ENCODE measurements around the gene GGT5. TPM values are rescaled to one million over a fixed set of nuclear protein-coding genes. Genes with fewer than 3 reads are reported as not detected.
A peak's percentile ranks its signal among the peaks of the same experiment; 100 is the strongest.
"Not testable (repeated sequence)": the region's sequence is repeated elsewhere in the genome, so short reads cannot be mapped to it uniquely, and the experiment has no call there.

GGT5 gene
- total RNA-seq, 1 donor from 2014 or later = 0.10 TPM

DNA sequence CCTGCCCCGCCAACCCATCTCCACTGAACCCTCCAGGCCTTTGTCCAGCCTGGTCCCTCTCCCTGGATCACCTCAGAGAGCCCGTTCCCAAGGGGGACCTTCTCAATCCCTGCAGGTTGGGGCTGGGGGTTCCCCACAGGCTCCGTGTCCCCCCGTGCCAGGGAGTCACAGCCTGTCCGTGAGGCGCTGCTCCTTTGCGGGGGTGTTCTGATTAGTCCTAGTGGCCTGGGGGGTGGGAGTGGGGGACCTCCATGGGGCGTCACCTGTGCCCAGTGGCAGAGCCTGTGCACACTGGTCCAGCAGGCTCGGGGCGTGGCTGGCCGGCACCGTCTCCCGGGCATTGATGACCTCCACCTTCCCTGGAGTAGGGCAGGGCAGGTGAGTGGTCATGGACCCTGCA, 11.6 kb downstream of the GGT5 start:
- no peak for DNase-seq (ENCODE audit: low read depth)

DNA sequence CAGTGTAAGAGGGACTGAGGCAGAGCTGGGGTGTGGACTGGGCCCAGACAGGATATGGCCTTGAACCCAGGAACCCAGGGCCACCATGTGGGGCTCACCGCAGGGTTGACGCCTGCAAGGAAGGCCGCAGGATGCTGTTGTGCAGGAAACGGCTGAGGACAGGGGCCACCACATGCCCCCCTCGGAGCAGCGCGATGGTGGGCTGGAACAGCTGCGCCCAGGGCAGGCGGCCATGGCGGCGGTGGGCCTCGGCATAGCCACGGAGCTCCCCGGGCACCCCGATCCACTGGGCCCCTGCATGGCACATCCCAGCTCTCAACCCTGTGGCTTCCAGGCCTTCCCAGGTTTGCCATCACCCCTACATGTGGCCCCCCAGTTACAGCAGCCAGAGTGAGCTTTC, 12.2 kb downstream of the GGT5 start:
- DNase-seq (ENCODE audit: low read depth) = no peak

DNA sequence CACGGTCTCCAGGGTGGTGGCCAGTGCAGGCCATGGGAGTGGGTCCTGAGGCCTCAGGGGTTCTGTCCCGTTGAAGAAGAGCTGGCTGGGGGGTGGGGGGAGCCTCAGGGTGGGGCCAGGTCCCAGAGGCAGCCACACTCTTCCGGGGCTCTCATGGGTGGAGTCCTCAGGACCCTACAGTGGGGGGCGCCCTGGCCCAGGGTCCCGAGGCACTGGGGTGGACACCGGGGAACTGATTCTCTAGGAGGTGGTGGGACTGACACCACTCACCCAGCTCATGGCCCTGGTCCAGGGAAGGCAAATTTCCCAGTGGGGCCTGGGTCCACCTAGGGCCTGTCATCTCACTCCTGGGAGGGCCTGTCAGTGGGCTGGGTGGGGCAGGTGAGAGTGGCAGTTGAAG, 12.8 kb downstream of the GGT5 start:
- no peak for DNase-seq (ENCODE audit: low read depth)

DNA sequence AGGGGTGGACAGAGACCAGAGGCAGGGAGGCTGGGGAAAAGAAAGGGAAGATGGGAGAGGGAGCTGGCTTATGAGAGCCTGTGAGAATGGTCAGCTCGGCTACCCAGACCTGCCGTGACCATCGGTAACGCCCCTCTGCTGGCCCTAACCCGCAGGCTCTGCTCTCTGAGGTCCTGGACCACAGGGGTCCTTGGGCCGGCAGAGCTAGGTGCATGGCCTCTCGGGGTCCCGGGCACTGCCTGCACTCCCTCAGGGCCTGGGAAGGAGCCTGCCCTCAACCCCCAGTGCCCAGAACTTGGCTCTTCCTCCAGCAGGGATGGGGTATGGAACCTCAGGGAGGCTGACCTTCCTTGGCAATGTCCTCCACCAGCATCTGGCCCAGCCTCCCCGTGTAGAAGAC, 13.2 kb downstream of the GGT5 start:
- DNase-seq (ENCODE audit: low read depth) = no peak

DNA sequence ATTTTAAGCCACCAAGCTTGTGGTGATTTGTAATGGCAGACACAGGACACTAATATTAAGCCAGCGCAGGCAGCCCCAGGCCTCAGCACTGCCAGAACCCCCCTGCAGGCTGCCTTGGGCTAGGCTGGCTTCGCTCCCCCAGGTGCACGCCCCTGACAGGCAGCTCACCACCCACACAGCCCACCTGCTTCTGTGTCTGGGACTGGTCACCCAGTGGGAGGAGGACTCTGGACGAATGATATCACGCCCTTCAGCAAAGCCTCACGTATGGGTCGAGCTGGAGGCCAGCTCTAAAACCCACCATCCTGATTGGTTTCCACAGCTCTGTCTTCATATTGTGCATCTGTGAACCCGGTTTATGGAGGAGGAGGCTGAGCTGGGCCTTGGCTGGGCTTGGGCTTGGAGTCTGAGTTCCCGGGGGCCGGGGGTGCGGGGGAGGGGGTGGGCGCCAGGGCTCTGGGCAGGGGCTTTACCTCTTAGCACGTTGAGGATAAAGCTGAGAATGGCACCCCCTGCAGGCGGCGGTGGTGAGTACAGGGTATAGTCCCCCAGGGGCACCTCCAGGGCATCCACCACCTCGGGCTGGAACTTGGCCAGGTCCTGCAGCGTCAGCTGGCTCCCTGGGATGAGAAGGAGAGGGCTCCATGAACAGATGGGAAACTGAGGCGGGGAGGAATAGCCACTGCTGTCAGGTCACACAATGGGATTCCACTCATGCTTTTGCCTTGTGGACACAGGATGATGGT, 13.8 kb downstream of the GGT5 start:
- no peak for DNase-seq (ENCODE audit: low read depth)

DNA sequence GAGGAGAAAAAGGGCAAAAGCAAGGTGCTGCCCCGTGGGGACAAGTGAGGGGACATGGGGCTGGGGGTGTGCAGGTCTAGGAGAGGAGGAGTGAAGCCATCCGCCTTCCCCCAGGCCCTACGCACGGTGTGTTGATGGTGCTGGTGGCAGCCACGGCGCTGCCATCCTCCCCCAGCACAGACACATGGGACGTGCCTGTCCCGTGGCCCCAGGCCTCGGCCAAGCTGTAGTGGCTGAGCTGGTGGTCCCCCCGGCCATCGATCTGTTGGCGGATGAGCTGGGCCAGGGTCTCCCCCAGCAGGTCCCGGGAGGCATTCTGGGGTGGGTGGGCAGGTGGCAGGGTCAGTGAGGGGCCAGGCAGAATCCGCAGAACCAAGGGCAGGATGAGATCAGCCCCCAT, 18.9 kb downstream of the GGT5 start:
- no peak for DNase-seq (ENCODE audit: low read depth)

DNA sequence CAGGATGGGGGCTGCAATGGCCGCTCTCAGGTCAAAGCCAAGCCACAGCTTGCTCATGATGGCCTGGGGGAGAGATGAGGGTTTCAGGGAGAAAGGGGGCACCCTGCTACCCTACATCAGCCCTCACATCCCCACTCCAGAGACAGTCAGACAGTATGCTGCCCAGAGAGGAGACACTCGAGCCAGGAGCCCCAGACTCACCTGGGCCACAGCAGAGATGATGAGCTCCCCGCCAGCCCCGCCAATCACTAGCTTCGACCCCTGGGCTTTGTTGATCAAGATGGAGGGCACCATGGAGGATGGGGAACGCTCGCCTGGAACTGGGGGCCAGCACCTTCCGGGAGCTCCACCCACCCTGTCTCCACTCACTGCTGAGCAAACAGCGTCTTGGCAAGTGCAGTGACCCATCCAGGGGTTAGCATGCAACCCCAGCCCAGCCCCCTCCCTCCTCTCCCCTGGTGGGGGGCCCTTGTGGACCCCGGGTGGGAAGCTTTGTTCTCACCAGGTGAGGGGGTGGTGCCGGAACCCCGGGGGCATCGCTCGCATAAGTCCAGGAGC, 19.8 kb downstream of the GGT5 start:
- DNase-seq (ENCODE audit: low read depth) = no peak

DNA sequence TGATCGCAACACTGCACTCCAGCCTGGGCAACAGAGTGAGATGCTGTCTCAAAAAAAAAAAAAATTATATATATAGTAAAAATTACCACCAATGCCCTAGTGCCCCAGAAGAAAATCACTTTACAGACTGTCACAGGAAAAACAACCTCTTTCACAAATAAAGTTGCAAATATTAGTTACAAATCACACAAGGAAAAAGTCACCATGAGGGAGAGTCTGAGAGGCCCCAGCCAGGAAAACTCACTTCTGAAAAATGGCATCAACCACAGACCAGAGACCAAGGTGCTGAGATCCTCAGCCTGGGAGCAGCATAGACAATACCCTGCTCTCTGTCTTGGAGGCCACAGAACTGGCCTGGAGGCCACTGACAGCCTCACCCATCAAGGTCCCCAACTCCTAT, 20.4 kb downstream of the GGT5 start:
- no peak for DNase-seq (ENCODE audit: low read depth)

DNA sequence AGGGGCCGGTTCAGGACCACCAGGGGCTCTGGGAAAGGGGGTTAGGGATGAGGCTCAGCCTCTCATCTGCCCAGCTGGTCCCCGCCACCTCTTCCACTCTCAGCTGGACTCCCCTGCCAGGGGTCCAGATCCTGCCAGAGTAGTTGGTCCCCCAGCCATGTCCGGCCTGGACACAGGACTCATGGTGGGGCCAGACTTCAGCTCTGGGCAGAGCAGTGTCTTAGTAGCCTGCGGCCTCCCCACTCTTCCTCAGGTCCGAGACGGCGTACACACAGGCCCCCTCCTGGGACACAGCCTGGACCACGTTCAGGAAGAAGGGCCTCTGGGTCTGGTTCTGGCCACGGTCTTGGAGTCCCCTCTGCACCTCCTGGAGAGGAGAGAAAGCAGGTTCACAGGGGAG, 25.1 kb downstream of the GGT5 start:
- DNase-seq (ENCODE audit: low read depth) = no peak

DNA sequence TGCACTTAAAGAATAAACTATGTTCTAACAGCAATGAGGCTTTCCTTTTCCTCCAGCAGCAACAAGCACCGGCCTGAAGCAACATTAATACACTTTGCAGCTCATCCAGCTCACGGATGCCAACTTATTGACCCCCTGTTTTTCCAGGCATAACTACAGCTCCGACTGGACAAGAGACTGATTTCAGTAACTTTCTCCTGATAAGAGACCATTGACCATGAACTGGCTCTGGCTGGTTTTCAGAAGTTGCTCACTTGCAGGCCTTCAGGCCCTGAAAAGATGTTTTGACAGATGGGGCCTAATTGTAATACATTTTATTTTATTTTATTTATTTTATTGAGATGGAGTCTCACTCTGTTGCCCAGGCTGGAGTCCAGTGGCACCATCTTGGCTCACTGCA, 27.5 kb downstream of the GGT5 start:
- DNase-seq (ENCODE audit: low read depth) = no peak

DNA sequence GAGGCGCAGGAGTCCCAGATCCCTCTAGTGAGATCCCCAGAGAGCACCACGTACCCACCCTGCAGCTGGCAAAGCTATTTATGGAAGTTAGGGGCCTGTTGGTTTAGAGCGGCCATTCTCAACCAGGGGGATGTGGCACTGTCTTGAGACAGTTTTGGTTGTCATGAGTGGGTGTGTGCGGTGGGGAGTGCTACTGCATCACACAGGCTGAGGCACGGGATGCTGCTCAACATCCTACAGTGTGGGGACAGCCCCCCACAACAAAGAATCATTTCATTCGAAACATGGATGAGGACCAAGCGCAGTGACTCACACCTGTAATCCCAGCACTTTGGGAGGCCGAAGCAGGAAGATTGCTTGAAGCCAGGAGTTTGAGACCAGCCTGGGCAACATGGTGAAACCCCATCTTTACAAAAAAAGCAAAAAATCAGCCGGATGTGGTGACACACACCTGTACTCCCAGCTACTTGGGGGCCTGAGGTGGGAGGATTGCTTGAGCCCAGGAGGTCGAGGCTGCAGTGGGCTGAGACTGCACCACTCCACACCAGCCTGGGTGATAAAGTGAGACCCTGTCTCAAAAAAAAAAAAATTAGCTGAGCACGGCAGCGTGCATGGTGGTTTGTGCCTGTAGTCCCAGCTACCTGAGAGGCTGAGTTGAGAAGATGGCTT, 28.2 kb downstream of the GGT5 start:
- DNase-seq (ENCODE audit: low read depth) = no peak

DNA sequence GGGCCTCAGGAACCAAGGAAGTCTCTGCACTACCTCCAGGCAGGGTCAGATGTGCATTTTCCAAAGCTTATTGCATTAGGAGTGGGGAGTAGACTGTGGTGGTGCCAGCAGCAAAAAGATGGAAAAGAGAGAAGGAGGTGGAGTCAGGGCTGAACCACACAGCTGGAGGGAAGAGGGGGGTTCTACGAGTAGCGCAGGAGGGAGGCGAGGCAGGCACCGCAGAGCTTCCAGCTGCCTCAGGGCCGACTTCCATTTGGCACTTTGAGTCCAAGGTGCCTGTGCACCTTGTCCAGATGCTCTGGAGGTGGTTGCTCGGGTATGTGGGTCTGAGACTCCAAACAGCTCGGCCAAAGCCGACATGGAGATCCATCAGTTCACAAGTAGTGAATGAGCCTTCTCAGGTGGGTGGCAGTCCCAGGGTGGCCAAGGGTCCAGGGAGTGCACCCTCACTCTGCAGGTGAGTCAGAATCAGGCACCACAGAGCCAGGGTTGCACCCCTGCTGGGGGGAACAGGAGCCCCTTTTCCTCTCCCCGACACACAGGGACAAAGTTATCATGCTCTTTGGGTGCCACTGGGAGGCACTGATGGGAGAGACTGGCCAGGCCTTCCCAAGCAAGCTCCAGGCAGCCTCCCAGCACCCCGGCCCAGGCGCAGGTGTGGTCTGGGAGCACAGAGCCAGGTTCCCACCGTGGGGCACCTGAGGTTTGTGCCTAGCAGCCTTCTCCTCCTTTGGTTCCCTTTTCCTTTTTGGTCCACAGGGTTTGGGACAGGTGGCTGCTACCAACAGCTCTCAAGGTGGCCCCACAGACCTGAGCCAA, 30.2 kb downstream of the GGT5 start:
- no peak for DNase-seq (ENCODE audit: low read depth)

DNA sequence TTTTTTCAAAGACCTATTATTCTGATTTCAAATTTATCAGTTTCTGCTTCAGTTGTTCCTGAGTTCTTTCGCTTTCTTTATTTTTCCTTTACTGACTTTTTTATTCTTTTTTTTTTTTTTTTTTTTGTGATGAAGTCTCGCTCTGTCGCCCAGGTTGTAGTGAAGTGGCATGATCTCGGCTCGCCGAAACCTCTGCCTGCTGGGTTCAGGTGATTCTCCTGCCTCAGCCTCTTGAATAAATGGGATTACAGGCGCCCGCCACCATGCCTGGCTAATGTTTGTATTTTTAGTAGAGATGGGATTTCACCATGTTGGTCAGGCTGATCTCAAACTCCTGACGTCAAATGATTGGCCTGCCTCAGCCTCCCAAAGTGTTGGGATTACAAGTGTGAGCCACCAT, 31.8 kb downstream of the GGT5 start:
- DNase-seq (ENCODE audit: low read depth) = not testable (repeated sequence)

DNA sequence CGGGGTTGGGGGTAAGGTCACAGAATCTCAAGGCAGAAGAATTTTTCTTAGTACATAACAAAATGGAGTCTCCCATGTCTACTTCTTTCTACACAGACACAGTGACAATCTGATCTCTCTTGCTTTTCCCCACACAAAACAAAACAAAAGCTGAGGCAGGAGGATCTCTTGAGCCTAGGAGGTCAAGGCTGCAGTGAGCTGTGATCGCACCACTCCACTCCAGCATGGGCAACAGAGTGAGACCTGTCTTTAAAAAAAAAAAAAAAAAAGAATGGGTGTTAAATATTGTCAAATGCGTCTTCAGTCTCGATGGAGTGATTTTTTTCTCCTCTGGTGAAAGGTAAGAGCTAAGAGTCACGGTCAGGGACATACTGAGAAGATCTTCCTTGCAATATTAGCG, 33.2 kb downstream of the GGT5 start:
- not testable (repeated sequence) for DNase-seq (ENCODE audit: low read depth)

DNA sequence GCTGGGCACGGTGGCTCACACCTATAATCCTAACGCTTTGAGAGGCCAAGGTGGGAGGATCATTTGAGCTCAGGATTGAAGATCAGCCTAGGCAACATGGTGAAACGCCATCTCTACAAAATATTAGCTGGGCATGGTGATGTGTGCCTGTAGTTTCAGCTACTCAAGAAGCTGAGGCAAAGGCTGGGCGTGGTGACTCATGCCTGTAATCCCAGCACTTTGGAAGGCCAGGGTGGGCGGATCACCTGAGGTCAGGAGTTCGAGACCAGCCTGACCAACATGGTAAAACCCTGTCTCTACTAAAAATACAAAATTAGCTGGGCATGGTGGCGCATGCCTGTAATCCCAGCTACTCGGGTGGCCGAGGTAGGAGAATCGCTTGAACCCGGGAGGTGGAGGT, 34.5 kb downstream of the GGT5 start:
- DNase-seq (ENCODE audit: low read depth) = peak; percentile 21

DNA sequence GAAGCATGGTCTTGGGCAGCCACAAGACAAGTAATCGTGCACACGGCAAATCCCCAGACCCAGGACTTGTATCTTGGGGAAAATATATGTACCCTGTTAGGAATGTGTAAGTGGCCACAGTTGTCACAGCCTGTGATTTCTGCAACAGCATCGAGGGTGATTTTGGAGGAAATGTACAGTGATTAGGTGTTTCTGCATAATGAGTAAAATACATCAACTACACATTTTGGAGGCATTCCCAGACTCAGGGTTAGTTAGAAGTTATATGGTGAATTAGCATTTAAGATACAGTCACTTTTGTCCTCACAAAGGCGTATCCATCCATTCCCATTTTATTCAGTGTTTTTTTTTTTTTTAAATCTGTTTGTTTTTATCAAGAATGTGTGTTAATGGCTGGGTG, 35.2 kb downstream of the GGT5 start:
- DNase-seq (ENCODE audit: low read depth) = no peak

DNA sequence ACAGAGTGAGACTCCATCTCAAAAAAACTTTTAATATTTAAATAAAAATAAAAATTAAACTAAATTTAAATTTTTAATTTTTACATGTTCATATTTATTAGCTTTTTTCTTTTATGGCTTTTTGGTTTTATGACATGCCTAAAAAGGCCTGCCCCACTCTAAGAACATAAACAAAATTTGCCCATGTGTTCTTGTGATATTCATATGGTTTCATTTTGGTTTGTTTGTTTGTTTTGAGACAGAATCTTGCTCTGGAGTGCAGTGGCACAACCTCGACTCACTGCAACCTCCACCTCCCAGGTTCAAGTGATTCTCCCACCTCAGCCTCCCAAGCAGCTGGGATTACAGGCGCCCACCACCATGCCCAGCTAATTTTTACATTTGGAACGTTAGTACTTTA, 35.9 kb downstream of the GGT5 start:
- no peak for DNase-seq (ENCODE audit: low read depth)

DNA sequence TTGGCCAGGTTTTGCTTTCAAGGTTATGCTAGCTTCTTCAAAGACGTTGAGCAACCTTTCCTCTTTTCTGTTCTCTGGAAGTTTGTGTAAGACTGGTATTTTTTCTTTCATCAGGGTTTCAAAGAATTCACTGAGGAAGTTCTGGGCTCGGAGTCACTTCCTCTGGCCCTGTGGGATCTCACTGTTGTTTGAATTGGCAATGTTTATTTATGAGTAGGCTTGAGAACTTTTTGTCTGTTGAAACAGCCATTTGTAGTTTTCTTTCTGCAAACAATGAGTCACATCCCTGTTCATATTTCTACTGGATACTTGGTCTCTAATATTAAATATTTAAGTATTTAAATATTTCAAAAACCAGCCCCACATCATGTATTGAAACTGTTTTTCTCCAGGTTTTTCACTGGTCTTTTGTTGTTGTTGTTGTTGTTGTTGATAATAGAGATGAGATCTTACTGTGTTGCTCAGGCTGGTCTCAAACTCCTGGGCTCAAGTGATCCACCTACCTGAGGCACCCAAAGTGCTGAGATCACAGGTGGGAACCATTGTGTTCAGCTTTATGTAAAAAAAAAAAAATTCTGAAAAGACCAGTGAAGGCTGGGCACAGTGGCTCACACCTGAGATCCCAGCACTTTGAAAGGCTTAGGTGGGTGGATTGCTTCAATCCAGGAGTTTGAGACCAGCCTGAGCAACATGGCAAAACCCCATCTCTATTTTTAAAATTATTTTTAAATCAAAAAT, 36.7 kb downstream of the GGT5 start:
- peak; percentile 98 for DNase-seq (ENCODE audit: low read depth)

DNA sequence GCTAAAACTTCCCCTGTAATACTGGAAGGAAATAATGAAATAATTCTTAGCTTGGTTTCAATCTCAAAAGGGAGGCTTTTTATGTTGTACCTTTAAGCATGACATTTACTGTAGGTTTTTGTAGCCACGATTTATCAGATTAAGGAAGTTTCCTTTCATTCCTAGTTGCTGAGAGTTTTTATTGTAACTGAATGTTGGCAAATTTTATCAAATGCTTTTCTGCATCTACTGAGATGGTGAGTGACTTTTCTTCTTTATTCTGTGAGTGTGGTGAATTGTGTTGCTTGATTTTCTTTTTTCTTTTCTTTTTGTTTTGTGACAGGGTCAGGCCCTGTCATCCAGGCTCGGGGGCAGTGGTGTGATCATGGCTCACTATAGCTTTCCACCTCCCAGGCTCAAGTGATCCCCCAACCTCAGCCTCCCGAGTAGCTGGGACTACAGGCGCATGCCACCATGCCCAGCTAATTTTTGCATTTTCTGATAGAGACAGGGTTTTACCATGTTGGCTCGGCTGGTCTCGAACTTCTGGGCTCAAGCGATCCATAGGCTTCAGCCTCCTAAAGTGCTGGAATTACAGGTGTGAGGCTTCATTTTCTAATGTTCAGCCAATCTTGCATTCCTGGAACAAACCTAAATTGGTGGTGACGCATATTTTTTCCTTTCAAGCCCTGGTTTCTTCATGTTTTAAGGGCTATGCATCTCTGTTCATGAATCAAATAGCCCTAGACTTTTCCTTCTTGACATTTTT, 37.4 kb downstream of the GGT5 start:
- no peak for DNase-seq (ENCODE audit: low read depth)

DNA sequence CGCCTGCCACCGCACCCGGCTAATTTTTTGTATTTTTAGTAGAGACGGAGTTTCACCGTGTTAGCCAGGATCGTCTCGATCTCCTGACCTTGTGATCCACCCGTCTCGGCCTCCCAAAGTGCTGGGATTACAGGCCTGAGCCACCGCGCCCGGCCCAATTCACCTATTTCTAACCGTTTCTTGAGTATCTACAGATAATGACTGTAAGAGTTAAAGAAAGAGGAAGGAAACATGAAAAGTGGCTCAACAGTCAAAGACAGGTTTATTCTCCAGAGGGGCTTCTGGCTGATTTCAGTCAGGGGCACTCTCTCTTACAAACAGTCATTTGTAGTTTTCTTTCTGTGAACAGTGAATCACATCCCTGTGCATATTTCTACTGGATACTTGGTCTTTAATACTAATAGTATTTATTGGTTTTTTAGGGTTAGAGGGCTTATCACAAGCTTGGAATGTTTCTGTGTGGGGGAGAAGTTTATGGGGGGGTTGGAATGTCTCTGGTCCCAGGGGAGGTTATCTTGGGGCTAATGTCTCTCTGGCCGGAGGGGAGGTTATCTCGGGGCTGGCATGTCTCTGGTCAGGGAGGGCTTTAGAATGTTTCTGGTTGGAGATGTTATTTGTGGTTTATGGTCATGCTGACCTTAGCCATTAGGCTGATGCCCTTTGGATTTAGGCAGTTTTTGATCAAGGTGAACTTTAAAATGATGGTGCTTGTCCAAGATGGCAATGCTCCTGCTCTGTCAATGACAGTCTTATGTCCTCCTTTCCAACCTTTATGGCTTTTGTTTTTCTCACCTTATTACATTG, 38.2 kb downstream of the GGT5 start:
- DNase-seq (ENCODE audit: low read depth) = peak; percentile 22
